Heart left ventricle (tissue), 13 donors: ENCODE results near the gene NT5C2.

Experiments used
- POLR2A ChIP-seq, 2 donors: fragments of 450-650 bp; IDR thresholded peaks; one replicate each; pipeline ENCODE4 v1.6.1; 2017; ENCODE audit warnings: antibody characterized with exemption in 2 of 2, mild to moderate bottlenecking in 2 of 2, moderate library complexity in 2 of 2
- TF ChIP-seq, protein P1 (sequence below), 12 donors: fragments of 200-600 bp; sonication (generic) in 4 of 12; IDR thresholded peaks; one replicate each; pipeline versions ENCODE4 v1.5.0 to v1.8.0; 2018 to 2022; ENCODE audit warnings: antibody characterized with exemption in 12 of 12, mild to moderate bottlenecking in 5 of 12
- donor health status: ischemic (EF 13 %, LVEDD 7.1; RV severe dilation, severe dysfunction).
- donor health status: DM: no; HTN: yes; CAD: no.
- donor health status: DM: no; HTN: no; CAD: no.
- donor health status: ischemic (EF 25% LVEDD 6.9; RV normal size, moderate dysfunction).
- donor health status: ischemic (EF 25% LVEDD 5.7; RV mildly dilated, moderate dysfunction).
- donor health status: ischemic (EF 35%, LVEDD 5.7; RV mildly dilated, moderate dysfunction).
- donor health status: nonischemic (EF 11% LVEDD 7.7; RV severe dilation, severe dysfunction).
- donor health status: DM: yes; HTN: yes; CAD: no.
- donor health status: PGD.
- donor health status: ischemic (EF 29% LVEDD 5.4; RV normal size, mild dysfunction).
- donor health status: nonischemic (EF 23%, LVEDD 6.1; RV moderate dilation, normal function).

DNA sequence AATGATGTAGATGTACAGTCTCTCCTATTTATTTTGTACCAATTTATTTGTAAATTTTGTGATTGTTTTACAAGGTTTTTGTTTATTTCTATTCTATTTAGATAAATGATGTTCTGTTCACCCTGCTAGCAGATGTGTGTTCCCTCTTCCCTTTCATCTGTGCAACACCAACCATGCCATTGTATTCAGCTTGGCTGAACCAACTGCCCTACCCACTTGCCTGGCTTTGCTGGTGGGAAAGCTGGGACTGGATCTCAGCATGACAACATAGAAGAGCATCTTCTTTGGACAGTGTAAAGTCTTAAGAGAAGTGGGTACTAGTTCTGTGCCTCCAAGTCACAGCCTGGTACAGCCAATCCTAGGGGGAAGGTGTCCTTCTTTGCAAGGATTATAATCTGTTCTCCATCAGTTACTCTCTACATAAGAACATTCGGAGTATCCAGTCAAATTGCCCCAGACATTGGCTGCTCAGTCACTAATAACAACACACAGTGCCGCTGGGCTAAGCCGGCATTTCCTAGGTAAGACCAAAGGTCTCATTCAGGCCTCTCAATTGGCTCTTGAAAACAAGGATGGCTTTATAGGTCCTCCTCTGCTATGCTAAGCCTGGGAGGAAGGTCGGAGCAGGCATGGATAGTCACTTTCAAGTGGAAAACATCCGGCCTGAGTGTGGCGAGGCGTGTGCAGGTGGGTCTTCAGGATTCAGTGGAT, 109.7 kb downstream of the NT5C2 start:
- TF ChIP-seq, protein P1, sequence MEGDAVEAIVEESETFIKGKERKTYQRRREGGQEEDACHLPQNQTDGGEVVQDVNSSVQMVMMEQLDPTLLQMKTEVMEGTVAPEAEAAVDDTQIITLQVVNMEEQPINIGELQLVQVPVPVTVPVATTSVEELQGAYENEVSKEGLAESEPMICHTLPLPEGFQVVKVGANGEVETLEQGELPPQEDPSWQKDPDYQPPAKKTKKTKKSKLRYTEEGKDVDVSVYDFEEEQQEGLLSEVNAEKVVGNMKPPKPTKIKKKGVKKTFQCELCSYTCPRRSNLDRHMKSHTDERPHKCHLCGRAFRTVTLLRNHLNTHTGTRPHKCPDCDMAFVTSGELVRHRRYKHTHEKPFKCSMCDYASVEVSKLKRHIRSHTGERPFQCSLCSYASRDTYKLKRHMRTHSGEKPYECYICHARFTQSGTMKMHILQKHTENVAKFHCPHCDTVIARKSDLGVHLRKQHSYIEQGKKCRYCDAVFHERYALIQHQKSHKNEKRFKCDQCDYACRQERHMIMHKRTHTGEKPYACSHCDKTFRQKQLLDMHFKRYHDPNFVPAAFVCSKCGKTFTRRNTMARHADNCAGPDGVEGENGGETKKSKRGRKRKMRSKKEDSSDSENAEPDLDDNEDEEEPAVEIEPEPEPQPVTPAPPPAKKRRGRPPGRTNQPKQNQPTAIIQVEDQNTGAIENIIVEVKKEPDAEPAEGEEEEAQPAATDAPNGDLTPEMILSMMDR (IDR thresholded peaks at IDR 0.05): no peak
- TF ChIP-seq POLR2A (IDR thresholded peaks at IDR 0.05): no peak
